WTC11 (cell line): ENCODE measurements around the gene GPS2.

Experiments
- AR ChIP-seq: fragments of 250-450 bp; sonication (Bioruptor Pico); IDR thresholded peaks from 2 replicates; pipeline ENCODE4 v1.9.0; 2021; ENCODE audit warnings: mild to moderate bottlenecking
- ATF2 ChIP-seq: sonication (generic); formaldehyde crosslinking; IDR thresholded peaks from 2 replicates; pipeline ENCODE4 v1.8.1; 2022; ENCODE audit warnings: low read depth, missing genetic modification reagents, borderline replicate concordance
- CTCF ChIP-seq: fragments of 200-600 bp; IDR thresholded peaks from 2 replicates; pipeline ENCODE4 v1.8.0; 2022; ENCODE audit warnings: antibody characterized with exemption
- E2F5 ChIP-seq: sonication (generic); formaldehyde crosslinking; IDR thresholded peaks from 2 replicates; pipeline ENCODE4 v1.8.1; 2022; ENCODE audit warnings: mild to moderate bottlenecking, moderate library complexity, missing genetic modification reagents
- ETV6 ChIP-seq: sonication (generic); formaldehyde crosslinking; IDR thresholded peaks from 2 replicates; pipeline ENCODE4 v1.8.1; 2022; ENCODE audit warnings: mild to moderate bottlenecking, missing genetic modification reagents
- GABPB1 ChIP-seq: sonication (generic); formaldehyde crosslinking; IDR thresholded peaks from 2 replicates; pipeline ENCODE4 v1.8.1; 2023; ENCODE audit warnings: mild to moderate bottlenecking, missing genetic modification reagents
- HMGXB4 ChIP-seq: sonication (generic); formaldehyde crosslinking; IDR thresholded peaks from 2 replicates; pipeline ENCODE4 v1.8.1; 2023; ENCODE audit warnings: mild to moderate bottlenecking, moderate library complexity, missing genetic modification reagents
- MLX ChIP-seq: sonication (generic); formaldehyde crosslinking; IDR thresholded peaks from 2 replicates; pipeline ENCODE4 v1.8.1; 2023; ENCODE audit warnings: mild to moderate bottlenecking, missing genetic modification reagents, moderate library complexity
- MXD4 ChIP-seq: fragments of 250-450 bp; sonication (Bioruptor Pico); IDR thresholded peaks from 2 replicates; pipeline ENCODE4 v1.8.0; 2021; ENCODE audit warnings: mild to moderate bottlenecking, moderate library complexity, borderline replicate concordance
- NFYB ChIP-seq: sonication (generic); formaldehyde crosslinking; conservative IDR thresholded peaks from 2 replicates; pipeline ENCODE4 v1.8.0; 2022; ENCODE audit warnings: low read depth, missing genetic modification reagents
- USF2 ChIP-seq: sonication (generic); formaldehyde crosslinking; IDR thresholded peaks from 2 replicates; pipeline ENCODE4 v1.8.1; 2023; ENCODE audit warnings: mild to moderate bottlenecking, missing genetic modification reagents, moderate library complexity
- ZNF121 ChIP-seq: sonication (generic); formaldehyde crosslinking; IDR thresholded peaks from 2 replicates; pipeline ENCODE4 v1.8.0; 2023; ENCODE audit warnings: missing genetic modification reagents

- TF ChIP-seq CTCF (no peak), MXD4 (CRISPR knock-in tag) (no peak), NFYB (CRISPR knock-in tag) (no peak), ETV6 (CRISPR knock-in tag) (no peak), AR (CRISPR knock-in tag) (no peak), ZNF121 (CRISPR knock-in tag) (no peak), HMGXB4 (no peak), ATF2 (no peak), USF2 (CRISPR knock-in tag) (no peak), MLX (CRISPR knock-in tag) (no peak), GABPB1 (CRISPR knock-in tag) (no peak), E2F5 (no peak)
Measured at GRCh38 chr17:7334938-7335538, 19.9 kb upstream of the GPS2 start.
